Erythroblast (primary cell): ENCODE results near the gene TBCD.

ENCODE experiments used
- GATA1 ChIP-seq: IDR thresholded peaks from 2 replicates; pipeline ENCODE4 v1.6.1; 2011; ENCODE audit warnings: low read depth, mild to moderate bottlenecking, control low read depth, low read length, moderate library complexity
- POLR2A ChIP-seq: IDR thresholded peaks from 2 replicates; pipeline ENCODE4 v1.6.1; 2011; ENCODE audit warnings: mild to moderate bottlenecking, low read length

- TF ChIP-seq POLR2A = no peak
- TF ChIP-seq GATA1 = no peak
These were observed 64.5 kb downstream of the TBCD start for GRCh38 chr17:82816358-82816757.
